GM18870 (cell line): ENCODE measurements around the gene KIF6.

Source experiments
- ATAC-seq: cut with Tn5 transposase; IDR thresholded peaks from one replicate; pipeline ENCODE4 v1.9.1; 2021; ENCODE audit warnings: moderate library complexity; ENCODE audit not compliant: unreplicated experiment

The KIF6 gene

GRCh38 chr6:39330057-39330456 lies 395.2 kb downstream of the KIF6 start:
- no peak for ATAC-seq

DNA sequence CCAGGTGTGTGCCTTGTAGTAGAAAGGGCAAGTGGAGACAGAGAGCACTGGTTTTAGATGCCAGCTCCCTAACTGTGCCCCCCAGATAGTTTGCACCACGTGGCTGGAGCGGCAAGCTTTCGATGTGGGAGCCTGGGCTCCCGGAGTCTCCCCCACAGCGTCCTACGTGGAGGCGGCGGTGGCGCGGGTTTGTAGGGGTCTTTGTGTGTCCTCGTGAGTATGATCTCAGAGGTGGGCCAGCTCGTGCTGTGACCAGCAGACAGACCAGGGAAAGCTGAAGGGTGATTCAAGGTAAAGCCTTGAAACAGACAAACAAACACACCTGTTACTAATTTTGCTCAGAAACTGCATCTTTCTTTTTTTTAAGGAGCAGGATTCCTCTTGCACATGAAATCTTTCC lies 397.1 kb downstream of the KIF6 start:
- no peak for ATAC-seq

GRCh38 chr6:39327507-39327906 lies 397.7 kb downstream of the KIF6 start:
- ATAC-seq: no peak

DNA sequence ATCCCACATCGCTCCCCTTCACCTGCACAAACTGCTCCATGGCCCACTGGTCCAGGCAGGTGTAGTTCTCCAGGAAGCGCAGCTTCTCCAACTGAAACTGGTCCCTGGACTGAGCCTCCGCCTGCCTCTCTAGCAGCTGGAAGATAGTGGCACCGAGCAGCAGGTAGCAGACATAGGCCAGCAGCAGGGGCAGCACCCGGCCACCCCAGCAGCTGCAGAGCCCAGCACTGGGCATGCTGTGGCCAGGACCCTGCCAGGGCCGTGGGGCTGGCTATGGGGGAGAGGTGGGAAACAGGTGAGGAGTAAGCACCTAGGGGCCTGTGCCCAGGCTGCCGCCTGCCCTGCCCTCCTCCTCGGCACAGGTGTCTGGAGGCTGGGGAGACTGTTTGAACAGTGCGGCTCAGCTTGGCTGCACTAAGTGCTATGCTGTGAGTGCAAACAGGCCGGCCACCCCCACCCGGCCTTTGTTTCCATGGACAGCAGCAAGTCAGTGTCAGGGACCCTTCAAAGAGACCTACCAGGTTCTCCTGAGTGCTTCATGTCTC lies 402.8 kb downstream of the KIF6 start, which contains the start of gene KCNK16:
Gene KCNK16, minus strand, starts transcription at position 397 of the 545 bp plus-strand sequence. Its CDS starts 162 bp downstream, at position 235.
- ATAC-seq: no peak

DNA sequence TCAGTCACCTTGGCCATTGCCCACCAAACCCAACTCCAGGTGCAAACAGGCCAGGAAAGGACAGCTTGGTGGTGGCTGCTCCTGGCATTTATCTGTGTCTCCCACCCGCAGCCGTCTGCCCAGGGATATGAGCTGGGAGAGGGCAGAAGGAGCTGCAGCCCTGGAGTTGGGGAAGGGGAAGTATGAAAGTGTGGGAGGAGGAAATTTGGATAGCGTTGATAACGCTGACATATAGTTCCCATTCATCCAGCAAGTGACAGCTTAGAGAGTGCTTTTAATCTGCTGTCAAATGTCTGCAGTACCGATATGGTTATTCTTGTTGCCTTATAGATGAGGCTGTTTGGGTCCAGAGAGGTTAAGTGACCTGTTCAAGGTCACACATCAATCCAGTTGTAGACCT lies 403.4 kb downstream of the KIF6 start:
- ATAC-seq: no peak

GRCh38 chr6:39320363-39320984 lies 404.7 kb downstream of the KIF6 start:
- no peak for ATAC-seq

GRCh38 chr6:39319621-39320362 lies 405.4 kb downstream of the KIF6 start:
- no peak for ATAC-seq

DNA sequence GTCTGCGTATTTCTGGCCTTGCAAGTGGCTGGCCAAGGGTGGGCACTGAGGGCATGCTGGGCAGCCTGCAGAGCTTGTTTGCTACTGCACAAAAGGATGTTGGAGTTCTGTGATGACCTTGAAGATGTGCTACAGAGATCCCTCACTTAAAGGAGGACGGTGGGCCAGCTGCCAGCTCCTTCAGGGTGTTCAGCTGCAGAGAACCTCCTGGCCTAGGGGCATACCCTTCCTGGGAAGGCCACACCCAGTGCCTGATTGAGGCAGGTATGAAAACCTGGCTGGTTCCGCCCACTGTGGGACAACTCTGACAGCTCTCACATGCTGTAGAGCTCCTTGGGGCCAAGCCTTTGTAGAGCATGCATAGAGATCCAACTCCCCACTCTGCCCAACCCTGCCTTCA lies 408.0 kb downstream of the KIF6 start:
- ATAC-seq: no peak

- ATAC-seq: no peak
These were observed 410.9 kb downstream of the KIF6 start, which contains the start of gene KCNK17 for GRCh38 chr6:39314273-39314795. Gene KCNK17, minus strand, starts transcription at chr6:39314419. Its CDS starts 99 bp downstream, at chr6:39314320.

DNA sequence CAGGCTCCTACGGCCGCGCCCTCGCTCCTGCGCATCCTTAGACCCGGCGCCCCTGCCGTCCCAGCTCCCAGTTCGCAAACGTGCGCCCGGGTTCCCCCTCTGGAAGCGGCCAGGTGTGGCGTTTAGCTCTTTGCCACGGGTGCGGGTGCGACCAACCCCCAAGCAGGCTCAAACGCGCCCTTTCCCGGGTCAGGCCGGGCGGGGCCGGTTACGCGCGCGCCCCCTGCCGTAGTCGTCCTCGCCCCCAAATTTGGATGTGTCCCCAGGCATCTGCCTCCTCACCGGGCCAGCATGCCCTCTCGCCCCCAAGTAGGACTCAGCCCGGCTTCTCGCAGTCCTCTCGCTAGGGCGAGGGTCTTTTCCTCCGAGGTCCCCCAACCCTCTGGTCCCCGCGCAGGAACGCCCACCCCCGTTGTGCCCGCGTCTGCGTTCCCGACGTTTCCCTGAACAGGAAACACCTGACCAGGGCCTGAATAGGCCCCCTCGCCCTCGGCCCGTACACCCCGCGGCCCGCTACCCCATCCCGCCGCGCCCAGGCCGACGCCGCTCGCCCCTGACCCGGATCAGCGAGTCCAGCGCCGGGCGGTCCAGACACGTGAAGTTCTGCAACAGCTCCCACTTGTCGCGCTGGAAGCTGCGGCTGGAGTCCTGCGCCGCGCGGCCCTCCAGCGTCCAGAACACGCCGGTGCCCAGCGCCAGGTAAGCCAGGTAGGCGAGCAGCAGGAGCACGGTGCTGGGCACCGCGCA lies 411.5 kb downstream of the KIF6 start:
- ATAC-seq: no peak

- no peak for ATAC-seq
These were observed 412.2 kb downstream of the KIF6 start for GRCh38 chr6:39312912-39313525.

DNA sequence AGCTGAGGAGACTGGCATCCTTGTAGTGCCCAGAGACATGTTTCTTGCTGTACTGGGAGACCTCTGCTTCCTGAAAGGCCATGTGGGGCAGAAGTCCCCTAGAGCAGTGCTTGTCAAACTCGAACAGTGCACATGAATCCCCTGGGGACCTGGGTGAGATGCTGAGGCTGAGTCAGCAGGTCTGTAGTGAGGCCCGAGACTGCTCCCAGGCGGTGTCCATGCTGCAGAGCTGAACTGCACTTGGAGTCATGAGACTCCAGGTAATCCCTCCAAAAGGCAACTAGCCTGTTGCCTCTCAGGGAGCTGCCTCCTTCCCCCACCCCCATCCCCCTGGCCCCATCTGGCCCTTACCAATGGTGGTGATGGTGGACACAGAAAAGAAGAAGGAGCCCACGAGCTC lies 414.7 kb downstream of the KIF6 start:
- no peak for ATAC-seq

DNA sequence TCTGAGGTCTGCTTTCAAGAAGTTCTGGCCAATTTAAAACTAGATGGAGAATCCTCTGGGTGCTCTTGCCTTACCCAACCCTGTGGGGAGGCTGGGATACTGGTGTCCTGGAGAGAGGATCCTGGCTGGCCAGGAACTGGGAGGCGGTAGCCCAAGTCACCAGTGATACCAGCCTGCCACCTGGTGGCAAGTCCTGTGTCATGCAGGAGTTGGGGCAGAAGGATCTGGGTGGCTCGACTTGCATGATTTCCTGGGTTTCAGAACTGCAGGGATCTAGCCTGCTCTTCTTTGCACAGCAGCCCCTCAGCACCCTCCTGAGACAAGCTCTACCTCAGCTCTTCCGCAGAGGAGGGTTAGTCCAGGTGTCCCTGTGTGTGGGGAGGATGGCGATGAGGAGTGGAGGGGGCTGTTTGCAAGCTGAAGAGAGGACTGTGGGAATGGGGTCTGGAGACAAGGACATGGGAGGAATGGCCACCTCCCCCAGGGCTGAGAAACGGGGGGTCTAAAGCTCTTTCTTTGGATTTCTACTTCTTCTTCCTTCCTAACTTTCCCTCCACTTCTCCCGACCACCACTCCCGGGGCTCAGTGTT lies 415.2 kb downstream of the KIF6 start:
- no peak for ATAC-seq

DNA sequence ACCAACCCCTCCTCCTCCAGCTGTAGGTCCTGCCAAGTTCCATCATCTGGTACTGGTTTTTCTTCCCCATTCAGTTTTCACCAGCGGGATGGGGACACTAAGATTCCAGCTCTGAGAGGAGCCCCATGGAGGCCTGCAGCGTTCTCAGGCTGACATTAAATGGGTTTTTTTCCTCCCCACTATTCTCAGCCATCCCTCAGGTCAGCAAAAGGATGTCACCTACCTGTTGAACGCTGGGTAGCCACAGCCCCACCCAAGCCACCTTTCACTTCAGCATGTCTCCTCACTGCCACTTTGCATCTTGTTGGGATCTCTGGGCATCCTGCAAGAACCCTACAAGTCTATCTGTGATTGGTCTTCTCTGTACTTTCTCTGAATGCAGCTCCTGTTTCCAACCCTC lies 417.7 kb downstream of the KIF6 start:
- ATAC-seq: no peak

DNA sequence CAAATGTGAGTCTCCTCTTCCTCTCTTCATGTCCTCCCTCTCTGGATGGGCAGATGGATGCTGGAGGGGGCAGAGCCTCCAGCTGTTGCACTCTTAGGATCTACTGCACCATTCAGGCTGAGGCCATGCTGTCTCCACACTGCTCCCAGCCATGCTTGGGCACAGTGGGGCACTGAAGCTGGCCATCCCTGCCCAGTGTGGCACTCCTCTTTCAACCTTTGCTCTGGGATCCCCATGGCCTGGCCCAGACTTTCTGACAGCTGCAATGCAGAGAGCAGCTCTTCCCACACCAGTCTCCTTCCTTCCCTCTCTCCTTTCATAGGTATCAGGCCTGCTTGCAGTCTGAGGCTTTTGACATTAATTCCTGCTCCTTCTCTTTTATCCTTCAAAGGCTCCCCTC lies 420.3 kb downstream of the KIF6 start:
- no peak for ATAC-seq

GRCh38 chr6:39303425-39304153 lies 421.6 kb downstream of the KIF6 start:
- ATAC-seq: no peak

GRCh38 chr6:39302669-39303424 lies 422.4 kb downstream of the KIF6 start:
- ATAC-seq: no peak

- ATAC-seq: no peak
These were observed 423.2 kb downstream of the KIF6 start for GRCh38 chr6:39302011-39302410.

GRCh38 chr6:39301606-39302005 lies 423.6 kb downstream of the KIF6 start:
- ATAC-seq: no peak
